Measurements from ENCODE around the gene EIF4E2.
A peak's percentile ranks its signal among the peaks of the same experiment; 100 is the strongest.
"Not testable (repeated sequence)": the region's sequence is repeated elsewhere in the genome, so short reads cannot be mapped to it uniquely, and the experiment has no call there.

EIF4E2 gene

GRCh38 chr2:232570481-232570880 lies 20.0 kb downstream of the EIF4E2 start:
- not testable (repeated sequence) for DNase-seq

GRCh38 chr2:232571026-232571474 lies 20.6 kb downstream of the EIF4E2 start:
- DNase-seq, result no peak

- DNase-seq, result no peak
Observed at GRCh38 chr2:232573042-232573441, 22.6 kb downstream of the EIF4E2 start.

- no peak for DNase-seq
Observed at GRCh38 chr2:232573771-232574435, 23.4 kb downstream of the EIF4E2 start.

- no peak for DNase-seq
Observed at GRCh38 chr2:232574674-232575403, 24.4 kb downstream of the EIF4E2 start.

- no peak for DNase-seq
Observed at GRCh38 chr2:232575404-232575746, 24.9 kb downstream of the EIF4E2 start.

GRCh38 chr2:232576995-232577394 lies 26.5 kb downstream of the EIF4E2 start:
- DNase-seq, result no peak

GRCh38 chr2:232577841-232578240 lies 27.4 kb downstream of the EIF4E2 start:
- DNase-seq, result no peak

GRCh38 chr2:232578626-232579025 lies 28.1 kb downstream of the EIF4E2 start:
- no peak for DNase-seq

GRCh38 chr2:232580648-232580981 lies 30.1 kb downstream of the EIF4E2 start:
- no peak for DNase-seq

- DNase-seq, result no peak
Observed at GRCh38 chr2:232581725-232582124, 31.2 kb downstream of the EIF4E2 start.

- no peak for DNase-seq
Observed at GRCh38 chr2:232584238-232584637, 33.7 kb downstream of the EIF4E2 start.

GRCh38 chr2:232586943-232587505 lies 36.5 kb downstream of the EIF4E2 start:
- DNase-seq, result no peak

- DNase-seq, result no peak
Observed at GRCh38 chr2:232587512-232587911, 37.0 kb downstream of the EIF4E2 start.

- no peak for DNase-seq
Observed at GRCh38 chr2:232588031-232588430, 37.5 kb downstream of the EIF4E2 start.

- DNase-seq, result peak; percentile 42
Observed at GRCh38 chr2:232588680-232589585, 38.4 kb downstream of the EIF4E2 start.

- peak; percentile 44 for DNase-seq
Observed at GRCh38 chr2:232592772-232593395, 42.4 kb downstream of the EIF4E2 start.

- no peak for DNase-seq
Observed at GRCh38 chr2:232593982-232594381, 43.5 kb downstream of the EIF4E2 start.

GRCh38 chr2:232597362-232598079 lies 47.0 kb downstream of the EIF4E2 start:
- DNase-seq, result no peak

GRCh38 chr2:232598293-232598692 lies 47.8 kb downstream of the EIF4E2 start:
- no peak for DNase-seq

GRCh38 chr2:232600053-232600773 lies 49.7 kb downstream of the EIF4E2 start:
- no peak for DNase-seq
